Mucosa of descending colon (tissue), 3 donors: Measurements from ENCODE around the gene SUFU. TPM values are rescaled to one million over a fixed set of nuclear protein-coding genes. Genes with fewer than 3 reads are reported as not detected.

Experiments used
- ATAC-seq: fragments of 200-7000 bp; cut with Tn5 transposase; one replicate; pipeline ENCODE4 v1.9.1; 2020; ENCODE audit warnings: mild to moderate bottlenecking, moderate library complexity
- DNase-seq, 3 donors: peaks; one replicate each; pipeline ENCODE4 v3.0.0-alpha.2; 2020
- H3K36me3 ChIP-seq: fragments of 200-600 bp; one replicate; pipeline ENCODE4 v1.8.0; 2021; ENCODE audit warnings: low read depth, mild to moderate bottlenecking
- H3K4me1 ChIP-seq: fragments of 200-600 bp; one replicate; pipeline ENCODE4 v1.8.0; 2021; ENCODE audit warnings: low read depth, mild to moderate bottlenecking
- H3K4me3 ChIP-seq: fragments of 200-600 bp; one replicate; pipeline ENCODE4 v1.8.0; 2021; ENCODE audit warnings: mild to moderate bottlenecking
- H3K9me3 ChIP-seq: fragments of 200-600 bp; one replicate; pipeline ENCODE4 v1.8.0; 2021; ENCODE audit warnings: mild to moderate bottlenecking
- CTCF ChIP-seq: fragments of 200-600 bp; IDR thresholded peaks from one replicate; pipeline ENCODE4 v1.8.0; 2022; ENCODE audit warnings: antibody characterized with exemption, mild to moderate bottlenecking
- intact Hi-C, 2 donors: fragments of 100-400 bp; cut with DNase I in 1 of 2; cut with micrococcal nuclease in 1 of 2; formaldehyde crosslinking; loops; one replicate each; pipeline versions ENCODE4 v1.11.0 to v1.11.1; 2022; cut with DNase I, micrococcal nuclease
- total RNA-seq, 3 donors: library from RNA; stranded (reverse); fragmentation: NEBNext Ultra II Directional in 2 of 3; extraction: Animal tissue kit (Norgen Biotek cat#: 25700) in 2 of 3; gene quantifications; one replicate each; pipeline versions ENCODE4 v1.2.1 to v1.2.4, GENCODE V29; 2021 to 2023
- donor health status: DM: no; HTN: no; CAD: no; lungs with moderate emphysema.
- donor health status: DM: no; HTN: no; CAD: no.
- donor health status: DM: no; HTN: yes; CAD: no.

SUFU gene
- total RNA-seq, 3 donors from 2014 or later: 9.0 to 13.9 (median 9.5) TPM

GRCh38 chr10:102648269-102648888 is 144.6 kb downstream of the SUFU start:
- DNase-seq: no peak
- intact Hi-C loops: no loop called here
- H3K4me3 ChIP-seq: no peak overlapping the region
- ATAC-seq: no peak
- TF ChIP-seq CTCF: no peak
- H3K4me1 ChIP-seq: peaks cover 52% of the 10 kb centered on the region
- no peaks in the 10 kb centered on the region for H3K9me3 ChIP-seq
- H3K36me3 ChIP-seq: no peaks in the 10 kb centered on the region

GRCh38 chr10:102648889-102649796 is 145.4 kb downstream of the SUFU start:
- DNase-seq (peak in 1 of 3 donors; percentile 47), ATAC-seq (no peak)
- no peak for TF ChIP-seq CTCF
- Histone ChIP-seq H3K4me1 (peaks cover 52% of the 10 kb centered on the region), H3K4me3 (no peak overlapping the region), H3K36me3 (no peaks in the 10 kb centered on the region), H3K9me3 (no peaks in the 10 kb centered on the region)
- intact Hi-C loops: no loop called here

GRCh38 chr10:102649797-102650654 is 146.3 kb downstream of the SUFU start:
- Histone ChIP-seq H3K4me1 (peaks cover 52% of the 10 kb centered on the region), H3K9me3 (no peaks in the 10 kb centered on the region), H3K4me3 (no peak overlapping the region), H3K36me3 (no peaks in the 10 kb centered on the region)
- DNase-seq: peak in 1 of 3 donors; percentile 38
- ATAC-seq: no peak
- intact Hi-C loops: no loop called here
- TF ChIP-seq CTCF: no peak

GRCh38 chr10:102650655-102651454 is 147.1 kb downstream of the SUFU start:
- no peaks in the 10 kb centered on the region for H3K36me3 ChIP-seq
- no peak for TF ChIP-seq CTCF
- DNase-seq (peak in 1 of 3 donors; percentile 30), ATAC-seq (no peak)
- H3K4me3 ChIP-seq: no peak overlapping the region
- H3K4me1 ChIP-seq: peaks cover 52% of the 10 kb centered on the region
- intact Hi-C loops: no loop called here
- no peaks in the 10 kb centered on the region for H3K9me3 ChIP-seq
